HepG2 (cell line): ENCODE measurements around the gene FRAS1. TPM values are rescaled to one million over a fixed set of nuclear protein-coding genes. Genes with fewer than 3 reads are reported as not detected.

Source experiments
- HNRNPUL1 ChIP-seq: fragments of 200-400 bp; formaldehyde crosslinking; IDR thresholded peaks from 2 replicates; pipeline ENCODE4 v1.6.1; 2017; ENCODE audit warnings: low read depth, mild to moderate bottlenecking, low read length, moderate library complexity
- PITX1 ChIP-seq: sonication (generic); formaldehyde crosslinking; IDR thresholded peaks from 2 replicates; pipeline ENCODE4 v1.5.1; 2020; ENCODE audit warnings: mild to moderate bottlenecking, missing genetic modification reagents
- SOX13 ChIP-seq, 3 experiments: fragments of 450-650 bp in 1 of 3; sonication (generic) in 1 of 3; formaldehyde crosslinking in 1 of 3; IDR thresholded peaks in 2 of 3; conservative IDR thresholded peaks in 1 of 3; 2 replicates each; pipeline versions ENCODE4 v1.5.0 to v1.6.1; 2016 to 2020; ENCODE audit warnings: antibody characterized with exemption in 1 of 3, mild to moderate bottlenecking in 1 of 3, missing compliant biosample characterization in 1 of 3, missing genetic modification reagents in 1 of 3, moderate library complexity in 1 of 3
- SP4 ChIP-seq: sonication (generic); formaldehyde crosslinking; IDR thresholded peaks from 2 replicates; pipeline ENCODE4 v1.8.1; 2023; ENCODE audit warnings: mild to moderate bottlenecking, missing genetic modification reagents
- SRSF9 ChIP-seq: fragments of 200-400 bp; formaldehyde crosslinking; IDR thresholded peaks from 2 replicates; pipeline ENCODE4 v1.6.1; 2018; ENCODE audit warnings: borderline replicate concordance, mild to moderate bottlenecking, low read depth, low read length; ENCODE audit not compliant: insufficient read depth, poor library complexity, severe bottlenecking
- YEATS4 ChIP-seq: sonication (generic); formaldehyde crosslinking; IDR thresholded peaks from 2 replicates; pipeline ENCODE4 v1.4.0; 2020; ENCODE audit warnings: missing genetic modification reagents, borderline replicate concordance
- ZMYM4 ChIP-seq: sonication (generic); formaldehyde crosslinking; IDR thresholded peaks from 2 replicates; pipeline ENCODE4 v1.8.1; 2023; ENCODE audit warnings: mild to moderate bottlenecking, missing genetic modification reagents
- ZNF407 ChIP-seq: sonication (generic); formaldehyde crosslinking; IDR thresholded peaks from one replicate; pipeline ENCODE4 v1.5.1; 2020; ENCODE audit warnings: mild to moderate bottlenecking, missing genetic modification reagents; ENCODE audit errors: not compliant biosample characterization
- ZNF652 ChIP-seq: IDR thresholded peaks from 2 replicates; pipeline ENCODE4 v1.6.1; 2016; ENCODE audit warnings: low read depth, borderline replicate concordance
- ZNF674 ChIP-seq: sonication (generic); formaldehyde crosslinking; IDR thresholded peaks from 2 replicates; pipeline ENCODE4 v1.5.0; 2020; ENCODE audit warnings: low read depth, mild to moderate bottlenecking, missing genetic modification reagents
- polyA plus RNA-seq, 8 experiments: library from polyadenylated mRNA; depleted of rRNA in 3 of 8; stranded (reverse) in 7 of 8; unstranded in 1 of 8; fragments of >200 nt; fragmentation: Illumina TruSeq in 4 of 8; extraction: Trizol in 4 of 8; gene quantifications; 2 replicates each; pipeline versions ENCODE4 v1.2.1 to v1.2.3, GENCODE V29; 2011 to 2016; ENCODE audit warnings: low read depth in 4 of 8, missing spikeins in 1 of 8, mixed read lengths in 1 of 8; ENCODE audit not compliant: insufficient read depth in 1 of 8
- total RNA-seq, 5 experiments: library from RNA; depleted of rRNA; stranded (reverse); fragments of >200 nt; fragmentation: Illumina TruSeq; extraction: Trizol; gene quantifications; 2 replicates each; pipeline ENCODE4 v1.2.3, GENCODE V29; 2016; ENCODE audit warnings: low read depth in 1 of 5
- TF ChIP-seq, protein P1 (sequence below): sonication (generic); formaldehyde crosslinking; IDR thresholded peaks from 2 replicates; pipeline ENCODE4 v1.4.0; 2020; ENCODE audit warnings: low read depth, mild to moderate bottlenecking, missing genetic modification reagents
- TF ChIP-seq, protein P2 (sequence below): IDR thresholded peaks from 2 replicates; pipeline ENCODE4 v1.6.1; 2016; ENCODE audit warnings: low read depth
- TF ChIP-seq, protein P3 (sequence below): sonication (generic); formaldehyde crosslinking; IDR thresholded peaks from 2 replicates; pipeline ENCODE4 v1.5.1; 2020; ENCODE audit warnings: mild to moderate bottlenecking, missing genetic modification reagents

Gene FRAS1
- total and polyA plus RNA-seq, 2 of the 13 experiments (the other 11 are each of a cell fraction or from before 2014, with no cell fraction given): 22.5 to 31.6 TPM

- TF ChIP-seq, protein P1, sequence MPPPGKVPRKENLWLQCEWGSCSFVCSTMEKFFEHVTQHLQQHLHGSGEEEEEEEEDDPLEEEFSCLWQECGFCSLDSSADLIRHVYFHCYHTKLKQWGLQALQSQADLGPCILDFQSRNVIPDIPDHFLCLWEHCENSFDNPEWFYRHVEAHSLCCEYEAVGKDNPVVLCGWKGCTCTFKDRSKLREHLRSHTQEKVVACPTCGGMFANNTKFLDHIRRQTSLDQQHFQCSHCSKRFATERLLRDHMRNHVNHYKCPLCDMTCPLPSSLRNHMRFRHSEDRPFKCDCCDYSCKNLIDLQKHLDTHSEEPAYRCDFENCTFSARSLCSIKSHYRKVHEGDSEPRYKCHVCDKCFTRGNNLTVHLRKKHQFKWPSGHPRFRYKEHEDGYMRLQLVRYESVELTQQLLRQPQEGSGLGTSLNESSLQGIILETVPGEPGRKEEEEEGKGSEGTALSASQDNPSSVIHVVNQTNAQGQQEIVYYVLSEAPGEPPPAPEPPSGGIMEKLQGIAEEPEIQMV: no peak
- TF ChIP-seq ZNF407 (CRISPR knock-in tag) (no peak), PITX1 (CRISPR knock-in tag) (no peak), ZNF674 (CRISPR knock-in tag) (no peak), SOX13 (IDR thresholded peaks at IDR 0.05) (no peak), SOX13 (CRISPR knock-in tag; conservative IDR thresholded peaks at IDR 0.05 in 1 of 2, IDR thresholded peaks at IDR 0.05 in 1 of 2) (no peak; a peak in 1 of 4 replicates), SP4 (CRISPR knock-in tag) (no peak), ZNF652 (CRISPR knock-in tag) (no peak), SRSF9 (no peak), ZMYM4 (CRISPR knock-in tag) (0 out of 2 replicates have a peak, but pooled peaks have one; percentile 12), HNRNPUL1 (no peak), YEATS4 (CRISPR knock-in tag) (peak; percentile 35; the same call in 1 of the 2 replicates)
- TF ChIP-seq, protein P2, sequence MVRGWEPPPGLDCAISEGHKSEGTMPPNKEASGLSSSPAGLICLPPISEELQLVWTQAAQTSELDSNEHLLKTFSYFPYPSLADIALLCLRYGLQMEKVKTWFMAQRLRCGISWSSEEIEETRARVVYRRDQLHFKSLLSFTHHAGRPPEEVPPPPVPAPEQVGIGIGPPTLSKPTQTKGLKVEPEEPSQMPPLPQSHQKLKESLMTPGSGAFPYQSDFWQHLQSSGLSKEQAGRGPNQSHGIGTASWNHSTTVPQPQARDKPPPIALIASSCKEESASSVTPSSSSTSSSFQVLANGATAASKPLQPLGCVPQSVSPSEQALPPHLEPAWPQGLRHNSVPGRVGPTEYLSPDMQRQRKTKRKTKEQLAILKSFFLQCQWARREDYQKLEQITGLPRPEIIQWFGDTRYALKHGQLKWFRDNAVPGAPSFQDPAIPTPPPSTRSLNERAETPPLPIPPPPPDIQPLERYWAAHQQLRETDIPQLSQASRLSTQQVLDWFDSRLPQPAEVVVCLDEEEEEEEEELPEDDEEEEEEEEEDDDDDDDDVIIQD: peak; percentile 39; the same call in 1 of the 2 replicates
- TF ChIP-seq, protein P3, sequence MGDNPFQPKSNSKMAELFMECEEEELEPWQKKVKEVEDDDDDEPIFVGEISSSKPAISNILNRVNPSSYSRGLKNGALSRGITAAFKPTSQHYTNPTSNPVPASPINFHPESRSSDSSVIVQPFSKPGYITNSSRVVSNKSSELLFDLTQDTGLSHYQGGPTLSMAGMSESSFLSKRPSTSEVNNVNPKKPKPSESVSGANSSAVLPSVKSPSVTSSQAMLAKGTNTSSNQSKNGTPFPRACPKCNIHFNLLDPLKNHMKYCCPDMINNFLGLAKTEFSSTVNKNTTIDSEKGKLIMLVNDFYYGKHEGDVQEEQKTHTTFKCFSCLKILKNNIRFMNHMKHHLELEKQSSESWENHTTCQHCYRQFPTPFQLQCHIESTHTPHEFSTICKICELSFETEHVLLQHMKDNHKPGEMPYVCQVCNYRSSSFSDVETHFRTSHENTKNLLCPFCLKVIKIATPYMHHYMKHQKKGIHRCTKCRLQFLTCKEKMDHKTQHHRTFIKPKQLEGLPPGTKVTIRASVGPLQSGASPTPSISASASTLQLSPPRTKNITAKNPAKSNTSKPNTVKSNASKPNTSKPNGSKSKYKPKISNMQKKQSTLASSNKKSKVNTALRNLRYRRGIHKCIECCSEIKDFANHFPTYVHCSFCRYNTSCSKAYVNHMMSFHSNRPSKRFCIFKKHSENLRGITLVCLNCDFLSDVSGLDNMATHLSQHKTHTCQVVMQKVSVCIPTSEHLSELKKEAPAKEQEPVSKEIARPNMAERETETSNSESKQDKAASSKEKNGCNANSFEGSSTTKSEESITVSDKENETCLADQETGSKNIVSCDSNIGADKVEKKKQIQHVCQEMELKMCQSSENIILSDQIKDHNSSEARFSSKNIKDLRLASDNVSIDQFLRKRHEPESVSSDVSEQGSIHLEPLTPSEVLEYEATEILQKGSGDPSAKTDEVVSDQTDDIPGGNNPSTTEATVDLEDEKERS (CRISPR knock-in tag): no peak
Observed at GRCh38 chr4:78059524-78059889, 2.4 kb downstream of the FRAS1 start (continued).
